ENCODE results near the gene ZNF804B. TPM values are rescaled to one million over a fixed set of nuclear protein-coding genes. Genes with fewer than 3 reads are reported as not detected.
"Not testable (repeated sequence)": the region's sequence is repeated elsewhere in the genome, so short reads cannot be mapped to it uniquely, and the experiment has no call there.

ZNF804B gene
- total RNA-seq, 2 experiments from 2014 or later: not detected

DNA sequence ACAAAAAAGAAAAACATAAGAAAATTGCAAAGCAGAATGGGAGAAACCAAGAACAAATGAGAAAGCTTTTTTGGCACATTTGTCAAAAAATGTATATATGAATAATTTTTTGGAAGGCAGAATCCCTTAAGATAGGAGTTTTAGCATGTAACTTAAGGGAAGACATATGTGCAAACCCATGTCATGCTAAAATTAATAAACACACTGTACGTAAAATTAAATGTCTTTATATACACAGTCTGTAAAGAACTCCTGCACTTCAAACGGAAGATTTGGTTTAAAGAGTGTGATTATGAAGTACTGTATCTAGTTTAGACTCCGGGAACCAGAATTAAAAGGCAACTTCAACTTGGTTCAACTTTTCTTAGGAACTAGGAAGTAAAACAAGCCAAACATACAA lies 405.9 kb downstream of the ZNF804B start:
- Mint-ChIP-seq H3K27ac (no peak overlapping the region), H3K4me1 (no peaks in the 10 kb centered on the region), H3K36me3 (no peaks in the 10 kb centered on the region), H3K27me3 (peaks cover 5% of the 10 kb centered on the region), H3K9me3 (no peaks in the 10 kb centered on the region), H3K4me3 (no peak overlapping the region)
- DNase-seq: no peak

DNA sequence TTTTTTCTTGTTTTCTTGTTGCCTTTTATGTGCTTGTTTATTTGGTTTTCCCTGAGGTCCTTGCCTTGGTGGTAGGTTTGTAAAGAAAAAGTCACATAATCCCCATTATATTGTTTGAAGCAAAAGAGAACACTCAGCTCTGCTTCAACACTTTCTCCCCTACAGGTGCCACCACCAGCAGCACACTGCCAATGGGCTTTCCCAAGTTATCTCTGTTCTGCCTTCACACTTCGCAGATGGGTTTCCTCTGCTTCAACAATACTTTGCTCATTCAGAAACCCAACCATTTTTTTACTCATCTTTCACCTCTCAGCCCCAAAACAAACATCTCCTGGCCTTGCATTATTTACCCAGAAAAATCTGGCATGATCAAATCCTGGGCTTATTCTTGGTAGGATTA lies 411.1 kb downstream of the ZNF804B start:
- no peak for DNase-seq
- H3K36me3 Mint-ChIP-seq: no peaks in the 10 kb centered on the region
- no peaks in the 10 kb centered on the region for H3K27me3 Mint-ChIP-seq
- H3K4me1 Mint-ChIP-seq: no peaks in the 10 kb centered on the region
- H3K4me3 Mint-ChIP-seq: no peak overlapping the region
- no peak overlapping the region for H3K27ac Mint-ChIP-seq
- peaks cover 6% of the 10 kb centered on the region for H3K9me3 Mint-ChIP-seq

GRCh38 chr7:89182116-89182515 lies 422.6 kb downstream of the ZNF804B start:
- H3K36me3 Mint-ChIP-seq: peaks cover 2% of the 10 kb centered on the region
- H3K4me3 Mint-ChIP-seq: no peak overlapping the region
- no peaks in the 10 kb centered on the region for H3K27me3 Mint-ChIP-seq
- H3K9me3 Mint-ChIP-seq: no peaks in the 10 kb centered on the region
- no peak overlapping the region for H3K27ac Mint-ChIP-seq
- no peaks in the 10 kb centered on the region for H3K4me1 Mint-ChIP-seq
- no peak for DNase-seq

GRCh38 chr7:89183712-89184111 lies 424.2 kb downstream of the ZNF804B start:
- no peak overlapping the region for H3K27ac Mint-ChIP-seq
- H3K9me3 Mint-ChIP-seq: no peaks in the 10 kb centered on the region
- no peak for DNase-seq
- no peak overlapping the region for H3K4me3 Mint-ChIP-seq
- H3K36me3 Mint-ChIP-seq: peaks cover 2% of the 10 kb centered on the region
- no peaks in the 10 kb centered on the region for H3K27me3 Mint-ChIP-seq
- no peaks in the 10 kb centered on the region for H3K4me1 Mint-ChIP-seq

DNA sequence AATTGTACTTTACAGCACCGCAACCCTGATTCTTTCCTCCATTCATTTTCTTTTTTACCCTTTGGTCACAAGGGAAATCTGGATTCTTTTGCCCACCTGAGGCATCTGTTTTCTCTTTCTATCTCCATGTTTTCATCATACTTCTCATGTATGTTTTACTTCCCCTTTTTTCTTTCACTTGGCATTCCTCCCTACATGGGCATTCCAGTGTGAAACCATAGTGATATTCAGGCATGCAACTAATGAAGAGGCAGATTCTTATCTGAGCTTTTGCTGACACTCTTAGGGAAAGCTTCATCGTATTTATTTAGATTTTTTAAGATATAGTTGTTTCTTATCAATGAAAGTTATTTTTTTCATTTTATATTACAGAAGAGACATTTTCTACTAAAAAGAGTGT lies 441.3 kb downstream of the ZNF804B start:
- Mint-ChIP-seq H3K27me3 (no peaks in the 10 kb centered on the region), H3K36me3 (no peaks in the 10 kb centered on the region), H3K9me3 (peaks cover 1% of the 10 kb centered on the region), H3K27ac (no peak overlapping the region), H3K4me3 (no peak overlapping the region), H3K4me1 (no peaks in the 10 kb centered on the region)
- DNase-seq: no peak

GRCh38 chr7:89223900-89224395 lies 464.4 kb downstream of the ZNF804B start:
- Mint-ChIP-seq H3K4me1 (no peaks in the 10 kb centered on the region), H3K36me3 (peaks cover 1% of the 10 kb centered on the region), H3K27ac (no peak overlapping the region), H3K9me3 (no peaks in the 10 kb centered on the region), H3K4me3 (no peak overlapping the region), H3K27me3 (no peaks in the 10 kb centered on the region)
- DNase-seq: no peak

- not testable (repeated sequence) for H3K4me3 Mint-ChIP-seq, H3K27ac Mint-ChIP-seq, H3K27me3 Mint-ChIP-seq, DNase-seq, H3K36me3 Mint-ChIP-seq, H3K4me1 Mint-ChIP-seq, H3K9me3 Mint-ChIP-seq
Measured at GRCh38 chr7:89228688-89229171, 469.2 kb downstream of the ZNF804B start.

GRCh38 chr7:89238156-89238555 lies 478.7 kb downstream of the ZNF804B start:
- no peak overlapping the region for H3K27ac Mint-ChIP-seq
- H3K4me3 Mint-ChIP-seq: no peak overlapping the region
- peaks cover 12% of the 10 kb centered on the region for H3K4me1 Mint-ChIP-seq
- no peak for DNase-seq
- no peaks in the 10 kb centered on the region for H3K36me3 Mint-ChIP-seq
- no peaks in the 10 kb centered on the region for H3K9me3 Mint-ChIP-seq
- H3K27me3 Mint-ChIP-seq: no peaks in the 10 kb centered on the region

DNA sequence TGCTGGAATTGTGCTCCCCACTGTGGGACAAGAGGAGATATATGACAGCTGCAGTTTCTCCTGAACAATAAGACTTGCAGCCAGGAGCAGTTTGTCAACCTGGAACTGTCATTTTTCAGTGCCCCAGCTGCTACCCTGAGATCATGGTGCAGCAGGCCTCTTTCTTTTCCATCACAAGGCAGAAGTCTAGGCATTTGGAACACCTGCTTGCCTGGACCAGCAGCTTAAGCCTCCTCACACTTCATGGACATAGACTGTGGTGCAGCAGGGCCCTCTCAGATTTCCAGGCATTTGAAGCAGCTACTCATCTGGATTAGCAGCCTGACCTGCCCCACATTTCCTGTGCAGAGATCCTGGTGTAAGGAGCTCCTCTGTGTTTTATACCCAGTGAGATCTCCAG lies 486.7 kb downstream of the ZNF804B start:
- H3K9me3 Mint-ChIP-seq: no peaks in the 10 kb centered on the region
- H3K4me1 Mint-ChIP-seq: no peaks in the 10 kb centered on the region
- no peak overlapping the region for H3K4me3 Mint-ChIP-seq
- no peaks in the 10 kb centered on the region for H3K36me3 Mint-ChIP-seq
- H3K27ac Mint-ChIP-seq: no peak overlapping the region
- H3K27me3 Mint-ChIP-seq: no peaks in the 10 kb centered on the region
- DNase-seq: no peak

DNA sequence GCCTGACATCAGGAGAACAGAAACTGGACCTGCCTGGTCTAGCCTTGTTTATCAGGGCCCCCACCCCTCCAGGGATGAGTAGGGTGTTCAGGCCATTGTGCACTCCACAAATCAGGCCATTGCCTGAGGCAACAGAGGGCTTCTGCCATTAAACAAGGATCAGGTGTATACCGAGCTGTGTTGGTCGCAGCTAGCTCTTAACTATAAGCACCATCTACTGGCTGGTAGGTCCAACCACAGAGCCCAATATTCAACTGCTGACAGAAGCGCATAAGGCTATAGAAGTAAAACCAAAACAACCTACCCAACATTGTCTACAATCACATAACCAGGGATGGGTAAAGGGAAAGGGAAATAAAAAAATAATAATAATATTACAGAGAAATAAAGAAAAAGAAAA lies 487.7 kb downstream of the ZNF804B start:
- Mint-ChIP-seq H3K27me3 (no peaks in the 10 kb centered on the region), H3K4me1 (no peaks in the 10 kb centered on the region), H3K27ac (no peak overlapping the region), H3K36me3 (no peaks in the 10 kb centered on the region), H3K9me3 (no peaks in the 10 kb centered on the region), H3K4me3 (no peak overlapping the region)
- no peak for DNase-seq

DNA sequence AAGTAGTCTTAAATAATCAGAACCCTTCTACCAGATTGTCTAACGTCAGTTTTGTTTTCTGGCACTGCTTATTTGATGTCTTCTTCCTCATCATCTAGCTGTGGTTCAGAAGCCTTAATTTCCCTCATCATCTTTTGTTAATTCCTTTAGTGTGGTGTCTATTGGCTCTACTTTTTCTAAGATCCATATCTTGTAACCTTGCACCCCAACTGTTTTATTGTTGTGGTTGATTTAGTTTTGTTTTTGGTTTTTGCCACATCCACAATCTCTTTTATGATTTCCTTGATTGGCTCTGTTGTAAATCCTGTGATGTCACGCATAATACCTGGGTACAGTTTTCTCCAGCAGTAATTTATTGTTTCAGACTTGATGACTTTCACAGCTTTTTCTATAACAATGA lies 499.6 kb downstream of the ZNF804B start:
- H3K4me1 Mint-ChIP-seq: peaks cover 8% of the 10 kb centered on the region
- no peaks in the 10 kb centered on the region for H3K36me3 Mint-ChIP-seq
- H3K4me3 Mint-ChIP-seq: no peak overlapping the region
- H3K27me3 Mint-ChIP-seq: no peaks in the 10 kb centered on the region
- no peak for DNase-seq
- H3K27ac Mint-ChIP-seq: no peak overlapping the region
- H3K9me3 Mint-ChIP-seq: no peaks in the 10 kb centered on the region

- no peak for DNase-seq
- H3K9me3 Mint-ChIP-seq: no peaks in the 10 kb centered on the region
- peaks cover 3% of the 10 kb centered on the region for H3K4me1 Mint-ChIP-seq
- no peaks in the 10 kb centered on the region for H3K36me3 Mint-ChIP-seq
- H3K4me3 Mint-ChIP-seq: no peak overlapping the region
- H3K27ac Mint-ChIP-seq: no peak overlapping the region
- H3K27me3 Mint-ChIP-seq: no peaks in the 10 kb centered on the region
Measured at GRCh38 chr7:89264126-89264525, 504.6 kb downstream of the ZNF804B start.

GRCh38 chr7:89265631-89266030 lies 506.1 kb downstream of the ZNF804B start:
- H3K4me3 Mint-ChIP-seq: no peak overlapping the region
- no peak overlapping the region for H3K27ac Mint-ChIP-seq
- H3K9me3 Mint-ChIP-seq: no peaks in the 10 kb centered on the region
- H3K27me3 Mint-ChIP-seq: no peaks in the 10 kb centered on the region
- H3K36me3 Mint-ChIP-seq: no peaks in the 10 kb centered on the region
- no peaks in the 10 kb centered on the region for H3K4me1 Mint-ChIP-seq
- DNase-seq: no peak

- Mint-ChIP-seq H3K27ac (no peak overlapping the region), H3K27me3 (no peaks in the 10 kb centered on the region), H3K4me1 (no peaks in the 10 kb centered on the region), H3K9me3 (no peaks in the 10 kb centered on the region), H3K36me3 (no peaks in the 10 kb centered on the region), H3K4me3 (no peak overlapping the region)
- DNase-seq: no peak
Measured at GRCh38 chr7:89283302-89283701, 523.8 kb downstream of the ZNF804B start.

- Mint-ChIP-seq H3K4me3 (no peak overlapping the region), H3K36me3 (no peaks in the 10 kb centered on the region), H3K9me3 (no peaks in the 10 kb centered on the region), H3K27ac (no peak overlapping the region), H3K27me3 (no peaks in the 10 kb centered on the region), H3K4me1 (no peaks in the 10 kb centered on the region)
- no peak for DNase-seq
Measured at GRCh38 chr7:89308535-89308934, 549.0 kb downstream of the ZNF804B start.

GRCh38 chr7:89311886-89312285 lies 552.4 kb downstream of the ZNF804B start:
- no peaks in the 10 kb centered on the region for H3K27me3 Mint-ChIP-seq
- no peak overlapping the region for H3K27ac Mint-ChIP-seq
- no peaks in the 10 kb centered on the region for H3K36me3 Mint-ChIP-seq
- no peak overlapping the region for H3K4me3 Mint-ChIP-seq
- DNase-seq: no peak
- H3K4me1 Mint-ChIP-seq: no peaks in the 10 kb centered on the region
- H3K9me3 Mint-ChIP-seq: peaks cover 3% of the 10 kb centered on the region

DNA sequence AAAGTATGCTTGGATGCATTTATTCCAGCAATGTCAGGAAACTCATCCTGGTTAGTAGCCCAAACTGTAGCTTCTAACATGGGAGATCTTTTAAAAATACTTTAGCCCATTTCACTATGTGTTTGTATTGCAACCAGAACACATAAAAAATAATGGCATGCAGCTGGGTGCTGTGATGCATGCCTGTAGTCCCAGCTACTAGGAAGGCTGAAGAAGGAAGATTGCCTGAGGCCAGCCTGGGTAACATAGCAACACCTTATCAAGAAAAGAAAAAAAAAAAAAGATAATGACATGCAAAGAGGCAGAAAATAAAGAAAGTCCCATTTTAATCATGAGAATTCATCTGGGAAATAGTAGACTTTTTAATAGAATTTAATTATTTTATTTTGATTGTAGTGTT lies 553.1 kb downstream of the ZNF804B start:
- Mint-ChIP-seq H3K27me3 (no peaks in the 10 kb centered on the region), H3K9me3 (peaks cover 3% of the 10 kb centered on the region)

More for the DNA sequence above, 553.1 kb downstream of the ZNF804B start:
- Mint-ChIP-seq H3K4me1 (peaks cover 2% of the 10 kb centered on the region), H3K4me3 (no peak overlapping the region), H3K36me3 (no peaks in the 10 kb centered on the region), H3K27ac (no peak overlapping the region)
- DNase-seq: no peak
